Ureter (tissue), 1 donor: ENCODE measurements around the gene CDC123. TPM values are rescaled to one million over a fixed set of nuclear protein-coding genes. Genes with fewer than 3 reads are reported as not detected.

Source experiments
- DNase-seq: peaks from one replicate; pipeline ENCODE4 v3.0.0-alpha.2; 2020; ENCODE audit warnings: low spot score
- total RNA-seq: library from RNA; stranded (reverse); gene quantifications from one replicate; pipeline ENCODE4 v1.2.4, GENCODE V29; 2023
- donor health status: DM: yes; HTN: yes; CAD: no.

CDC123 gene
- total RNA-seq, 1 donor from 2014 or later = 60.7 TPM

DNA sequence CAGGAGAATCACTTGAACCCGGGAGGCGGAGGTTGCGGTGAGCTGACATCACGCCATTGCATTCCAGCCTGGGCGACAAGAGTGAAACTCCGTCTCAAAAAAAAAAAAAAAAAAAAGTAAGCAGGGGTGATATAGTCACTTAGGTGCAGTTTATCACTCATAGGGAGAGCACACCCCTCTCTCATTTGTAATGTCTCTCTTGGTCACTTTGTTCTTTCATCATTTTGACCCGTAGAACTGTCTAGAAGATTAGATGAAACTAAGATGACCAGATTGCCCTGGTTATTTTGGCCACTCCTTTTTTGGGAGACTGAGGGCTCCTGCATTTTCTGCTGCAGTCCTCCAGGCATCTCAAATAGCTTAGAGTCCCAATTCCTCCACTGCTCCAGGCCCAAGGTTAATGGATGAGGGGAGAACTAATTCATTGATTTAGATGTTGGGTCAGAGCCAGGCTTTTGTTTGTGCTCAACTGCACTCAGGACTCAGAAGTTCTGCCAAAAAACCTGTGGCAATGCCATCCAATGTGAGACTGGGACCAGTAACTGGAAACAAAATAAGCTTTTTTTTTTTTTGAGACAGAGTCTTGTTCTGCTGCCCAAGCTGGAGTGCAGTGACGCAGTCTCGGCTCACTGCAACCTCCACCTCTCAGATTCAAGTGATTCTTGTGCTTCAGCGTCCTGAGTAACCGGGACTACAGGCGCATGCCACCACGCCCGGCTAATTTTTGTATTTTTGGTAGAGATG lies 103.4 kb downstream of the CDC123 start:
- DNase-seq = no peak

Other genes starting within 250 kb of the CDC123 start
- gene UPF2, start 153.4 kb upstream of the CDC123 start, total RNA-seq = 25.6 TPM
- gene DHTKD1, start 127.2 kb upstream of the CDC123 start, total RNA-seq = 25.4 TPM
- gene SEC61A2, start 66.5 kb upstream of the CDC123 start, total RNA-seq = 8.6 TPM
- 44.9 TPM for gene NUDT5, start 297 bp upstream of the CDC123 start, total RNA-seq
- gene CAMK1D, start 153.4 kb downstream of the CDC123 start, total RNA-seq = 25.4 TPM